Activated gamma-delta T cell treated with Interleukin-2 at 50 U/mL for 16 hours (primary cell): Measurements from ENCODE around the gene RGL4.

Experiments used
- DNase-seq: peaks from one replicate; pipeline ENCODE4 v3.0.0-alpha.2; 2020

RGL4 gene

DNA sequence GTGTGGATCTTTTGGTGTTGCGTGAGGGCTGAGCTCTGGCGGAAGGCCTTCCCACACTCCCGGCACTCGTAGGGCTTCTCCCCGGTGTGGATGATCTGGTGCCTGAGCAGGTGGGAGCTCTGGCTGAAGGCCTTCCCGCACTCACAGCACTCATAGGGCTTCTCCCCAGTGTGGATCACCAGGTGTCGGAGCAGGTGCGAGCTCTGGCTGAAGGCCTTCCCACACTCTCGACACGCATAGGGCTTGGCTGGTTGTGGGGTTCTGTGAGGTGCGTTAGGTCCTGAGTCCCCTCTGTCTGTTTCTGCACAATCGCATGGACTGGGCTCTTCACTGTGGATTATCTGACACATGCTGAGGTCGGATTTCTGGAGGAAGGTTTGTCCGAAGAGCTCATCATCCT lies 53.7 kb downstream of the RGL4 start:
- no peak for DNase-seq

DNA sequence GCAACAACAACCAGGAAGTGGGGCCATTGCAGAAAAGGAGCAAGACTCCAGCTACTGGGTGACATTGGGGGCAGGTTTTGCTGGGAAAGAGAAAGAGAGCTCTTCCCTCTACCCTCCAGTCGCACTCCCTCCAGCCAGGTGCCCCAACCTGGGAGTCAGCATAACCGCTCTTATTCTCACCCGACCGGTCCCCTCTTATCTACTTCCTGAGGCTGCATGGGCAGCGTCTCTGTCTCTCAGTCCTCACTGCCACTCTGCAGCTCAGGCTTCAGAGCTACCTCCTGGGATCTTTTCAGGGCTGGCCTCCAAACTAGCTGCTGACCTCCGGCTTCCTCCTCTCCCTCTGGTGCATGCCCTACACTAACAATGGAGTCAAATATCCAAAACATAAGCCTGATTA lies 55.0 kb downstream of the RGL4 start:
- DNase-seq: no peak
